Stomach (tissue), 9 donors: ENCODE measurements around the gene CPO. TPM values are rescaled to one million over a fixed set of nuclear protein-coding genes. Genes with fewer than 3 reads are reported as not detected.
A peak's percentile ranks its signal among the peaks of the same experiment; 100 is the strongest.

ENCODE experiments used
- DNase-seq, 2 donors: peaks; one replicate each; pipeline versions ENCODE4 v3.0.0 to v3.0.0-alpha.2; 2013 to 2019
- H3K27ac ChIP-seq, 5 donors: fragments of 200-600 bp in 4 of 5; sonication (generic) in 4 of 5; one replicate each; pipeline ENCODE4 v1.5.1; 2013 to 2019; ENCODE audit warnings: mild to moderate bottlenecking in 1 of 5, moderate library complexity in 1 of 5
- H3K27me3 ChIP-seq, 3 donors: fragments of 200-600 bp; sonication (generic); one replicate each; pipeline ENCODE4 v1.5.1; 2017 to 2019; ENCODE audit warnings: mixed run types in 1 of 3
- H3K36me3 ChIP-seq, 4 donors: fragments of 200-600 bp; sonication (generic); 1 replicate in 3 of 4; 2 replicates in 1 of 4; pipeline ENCODE4 v1.5.1; 2016 to 2019
- H3K4me1 ChIP-seq, 4 donors: fragments of 200-600 bp; sonication (generic); one replicate each; pipeline ENCODE4 v1.5.1; 2016 to 2019
- H3K4me3 ChIP-seq, 4 donors: fragments of 200-600 bp; sonication (generic) in 3 of 4; one replicate each; pipeline ENCODE4 v1.5.1; 2016 to 2019; ENCODE audit warnings: mild to moderate bottlenecking in 1 of 4
- H3K9me3 ChIP-seq, 4 donors: fragments of 200-600 bp; sonication (generic); one replicate each; pipeline ENCODE4 v1.5.1; 2016 to 2019
- EP300 ChIP-seq: sonication (generic); formaldehyde crosslinking; IDR thresholded peaks from one replicate; pipeline ENCODE4 v1.6.1; 2017; ENCODE audit warnings: antibody characterized with exemption
- POLR2A ChIP-seq, 4 donors: fragments of 450-650 bp; IDR thresholded peaks; one replicate each; pipeline ENCODE4 v1.6.1; 2016; ENCODE audit warnings: antibody characterized with exemption in 4 of 4, control low read depth in 2 of 4, mild to moderate bottlenecking in 1 of 4, moderate library complexity in 1 of 4
- POLR2AphosphoS5 ChIP-seq, 3 donors: sonication (generic); formaldehyde crosslinking; IDR thresholded peaks; one replicate each; pipeline ENCODE4 v1.6.1; 2016; ENCODE audit warnings: antibody characterized with exemption in 3 of 3
- WGBS, 5 donors: extraction: QIAGEN DNeasy Blood & Tissue Kit in 3 of 5; methylation state at CpG; one replicate each; pipeline versions ENCODE4 v1.1.5 to v1.1.7; 2013 to 2018; 5-methylcytosine and 5-hydroxymethylcytosine counted together
- intact Hi-C: fragments of 100-400 bp; cut with DNase I; formaldehyde crosslinking; loops from one replicate; pipeline ENCODE4 v1.15.1; 2023; ENCODE audit warnings: low total_unique reads
- polyA plus RNA-seq, 3 donors: library from polyadenylated mRNA; stranded (reverse); fragments of 200-250 nt; gene quantifications; one replicate each; pipeline ENCODE4 v1.2.3, GENCODE V29; 2013
- total RNA-seq, 5 donors: library from RNA; depleted of rRNA; stranded (reverse); fragments of >200 nt; gene quantifications; one replicate each; pipeline versions ENCODE4 v1.1.0 to v1.2.3, GENCODE V29; 2014 to 2016
- TF ChIP-seq, protein P1 (sequence below), 7 experiments: fragments of 450-650 bp in 4 of 7; fragments of 200-600 bp in 3 of 7; sonication (generic) in 3 of 7; IDR thresholded peaks; one replicate each; pipeline ENCODE4 v1.5.1; 2016 to 2019; ENCODE audit warnings: antibody characterized with exemption in 7 of 7, control low read depth in 2 of 7, mild to moderate bottlenecking in 1 of 7
- donor health status: healthy with polysubstance abuse.
- donor health status: Bipolar disorder and iron deficiency.
- donor health status: healthy.

Gene CPO
- total and polyA plus RNA-seq, 8 donors, result 0.33 to 0.37 TPM; not detected in 6

- Histone ChIP-seq H3K4me3 (no peak overlapping the region), H3K36me3 (no peaks in the 10 kb centered on the region), H3K27me3 (no peaks in the 10 kb centered on the region), H3K9me3 (no peaks in the 10 kb centered on the region), H3K27ac (no peak overlapping the region), H3K4me1 (peaks cover 0 to 4% (median 0%) of the 10 kb centered on the region in 4 donors)
- intact Hi-C loops, result no loop called here
- WGBS, 5 donors, result 70 to 92% (median 85%) methylated on average over 3 of the region's 3 CpGs
- no peak for DNase-seq
- TF ChIP-seq EP300 (no peak), POLR2AphosphoS5 (IDR thresholded peaks at IDR 0.05) (no peak), POLR2A (IDR thresholded peaks at IDR 0.05) (no peak)
- TF ChIP-seq, protein P1, sequence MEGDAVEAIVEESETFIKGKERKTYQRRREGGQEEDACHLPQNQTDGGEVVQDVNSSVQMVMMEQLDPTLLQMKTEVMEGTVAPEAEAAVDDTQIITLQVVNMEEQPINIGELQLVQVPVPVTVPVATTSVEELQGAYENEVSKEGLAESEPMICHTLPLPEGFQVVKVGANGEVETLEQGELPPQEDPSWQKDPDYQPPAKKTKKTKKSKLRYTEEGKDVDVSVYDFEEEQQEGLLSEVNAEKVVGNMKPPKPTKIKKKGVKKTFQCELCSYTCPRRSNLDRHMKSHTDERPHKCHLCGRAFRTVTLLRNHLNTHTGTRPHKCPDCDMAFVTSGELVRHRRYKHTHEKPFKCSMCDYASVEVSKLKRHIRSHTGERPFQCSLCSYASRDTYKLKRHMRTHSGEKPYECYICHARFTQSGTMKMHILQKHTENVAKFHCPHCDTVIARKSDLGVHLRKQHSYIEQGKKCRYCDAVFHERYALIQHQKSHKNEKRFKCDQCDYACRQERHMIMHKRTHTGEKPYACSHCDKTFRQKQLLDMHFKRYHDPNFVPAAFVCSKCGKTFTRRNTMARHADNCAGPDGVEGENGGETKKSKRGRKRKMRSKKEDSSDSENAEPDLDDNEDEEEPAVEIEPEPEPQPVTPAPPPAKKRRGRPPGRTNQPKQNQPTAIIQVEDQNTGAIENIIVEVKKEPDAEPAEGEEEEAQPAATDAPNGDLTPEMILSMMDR (IDR thresholded peaks at IDR 0.05), result no peak
These were observed 19.0 kb upstream of the CPO start for GRCh38 chr2:206920310-206920709.

GRCh38 chr2:206920951-206921350 lies 18.4 kb upstream of the CPO start:
- H3K36me3 ChIP-seq, result no peaks in the 10 kb centered on the region
- intact Hi-C loops, result no loop called here
- DNase-seq, result no peak
- no peaks in the 10 kb centered on the region for H3K9me3 ChIP-seq
- TF ChIP-seq EP300 (no peak), POLR2A (IDR thresholded peaks at IDR 0.05) (no peak), POLR2AphosphoS5 (IDR thresholded peaks at IDR 0.05) (no peak)
- TF ChIP-seq, protein P1 (IDR thresholded peaks at IDR 0.05), result no peak
- H3K4me3 ChIP-seq, result no peak overlapping the region
- H3K27ac ChIP-seq, result no peak overlapping the region
- no peaks in the 10 kb centered on the region for H3K27me3 ChIP-seq
- WGBS, 5 donors, result 73 to 86% (median 83%) methylated on average over 2 of the region's 2 CpGs
- H3K4me1 ChIP-seq, result no peaks in the 10 kb centered on the region

- intact Hi-C loops, result no loop called here
- Histone ChIP-seq H3K27ac (no peak overlapping the region), H3K9me3 (no peaks in the 10 kb centered on the region), H3K4me3 (no peak overlapping the region), H3K4me1 (no peaks in the 10 kb centered on the region), H3K36me3 (no peaks in the 10 kb centered on the region), H3K27me3 (no peaks in the 10 kb centered on the region)
- DNase-seq, result peak in 1 of 2 donors; percentile 4
- TF ChIP-seq POLR2AphosphoS5 (IDR thresholded peaks at IDR 0.05) (no peak), POLR2A (IDR thresholded peaks at IDR 0.05) (no peak), EP300 (no peak)
- TF ChIP-seq, protein P1 (IDR thresholded peaks at IDR 0.05), result no peak
- WGBS, 5 donors, result 81 to 92% (median 86%) methylated on average over 5 of the region's 5 CpGs
These were observed 17.8 kb upstream of the CPO start for GRCh38 chr2:206921529-206921928.

DNA sequence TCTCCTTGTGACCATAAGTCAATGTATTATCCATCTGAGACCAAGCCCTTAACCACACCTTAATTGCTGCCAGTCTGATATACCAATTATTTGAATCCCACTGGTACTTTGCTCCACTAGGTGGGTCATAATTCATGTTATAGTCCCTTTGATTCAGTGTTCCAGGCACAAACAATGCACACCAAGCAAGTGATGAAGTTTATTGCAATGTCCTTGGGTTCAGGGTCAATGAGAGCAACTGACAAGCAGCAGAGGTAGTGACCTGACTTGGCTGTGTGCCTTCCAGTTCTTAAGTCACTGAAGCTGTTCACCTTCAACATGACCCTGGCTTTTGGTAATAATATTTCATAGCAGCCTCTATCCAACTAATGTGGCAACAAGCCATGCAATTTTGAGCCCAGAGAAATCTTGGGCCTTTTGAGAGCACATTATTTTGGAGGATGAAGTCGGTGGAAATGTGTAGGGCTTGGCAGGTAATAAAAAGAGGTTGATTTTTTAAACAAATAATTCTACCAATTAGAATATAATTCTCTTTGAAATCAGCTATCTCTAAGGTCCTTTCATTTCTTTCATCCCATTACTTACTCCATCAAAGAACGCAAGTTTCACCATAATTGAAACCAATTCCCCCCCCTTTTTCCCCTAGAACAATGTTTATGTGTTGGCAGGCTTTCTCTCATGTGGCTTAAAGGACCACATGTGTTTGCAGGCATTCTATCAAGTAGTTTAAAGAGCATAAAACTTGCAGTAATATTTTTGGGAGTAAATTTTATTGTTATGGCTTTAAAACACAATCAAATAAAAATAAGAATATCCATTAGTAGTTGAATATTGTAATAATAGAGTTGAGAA lies 3.1 kb upstream of the CPO start:
- WGBS, 5 donors, result 43 to 71% (median 60%) methylated on average over 2 of the region's 2 CpGs
- H3K9me3 ChIP-seq, result no peaks in the 10 kb centered on the region
- no peaks in the 10 kb centered on the region for H3K4me1 ChIP-seq
- H3K27me3 ChIP-seq, result no peaks in the 10 kb centered on the region
- no peaks in the 10 kb centered on the region for H3K36me3 ChIP-seq
- TF ChIP-seq POLR2A (IDR thresholded peaks at IDR 0.05), result no peak
- peak in 1 of 2 donors; percentile 28 for DNase-seq
- no peak overlapping the region for H3K4me3 ChIP-seq
- no peak overlapping the region for H3K27ac ChIP-seq
- intact Hi-C loops, result no loop called here

- H3K36me3 ChIP-seq, result no peaks in the 10 kb centered on the region
- no peaks in the 10 kb centered on the region for H3K4me1 ChIP-seq
- H3K4me3 ChIP-seq, result no peak overlapping the region
- 19 to 37% (median 26%) methylated on average over 2 of the region's 2 CpGs for WGBS, 5 donors
- intact Hi-C loops, result no loop called here
- DNase-seq, result no peak
- no peaks in the 10 kb centered on the region for H3K27me3 ChIP-seq
- TF ChIP-seq POLR2AphosphoS5 (IDR thresholded peaks at IDR 0.05) (no peak), POLR2A (IDR thresholded peaks at IDR 0.05) (no peak), EP300 (no peak)
- TF ChIP-seq, protein P1 (IDR thresholded peaks at IDR 0.05), result no peak
- H3K9me3 ChIP-seq, result no peaks in the 10 kb centered on the region
- no peak overlapping the region for H3K27ac ChIP-seq
These were observed 2.5 kb upstream of the CPO start for GRCh38 chr2:206936843-206937230.
